B cell (primary cell): ENCODE measurements around the gene TRIM25. TPM values are rescaled to one million over a fixed set of nuclear protein-coding genes. Genes with fewer than 3 reads are reported as not detected.
A peak's percentile ranks its signal among the peaks of the same experiment; 100 is the strongest.

ENCODE experiments used
- ATAC-seq: fragments of 200-7000 bp; cut with Tn5 transposase; one replicate; pipeline ENCODE4 v1.10.0; 2021; ENCODE audit warnings: low read depth, mild to moderate bottlenecking, moderate number of reproducible peaks, moderate library complexity
- CTCF ChIA-PET: fragments of 350-600 bp; sonication (Branson Sonifier 250); formaldehyde crosslinking; loops from one replicate; lab custom pipeline; 2021; ENCODE audit warnings: antibody characterized with exemption, inconsistent platforms; lab: Charles Lee
- POLR2A ChIA-PET: fragments of 350-600 bp; sonication (Branson Sonifier 250); formaldehyde crosslinking; loops from one replicate; lab custom pipeline; 2021; ENCODE audit warnings: antibody characterized with exemption; lab: Charles Lee
- DNase-seq: peaks from one replicate; pipeline ENCODE4 v3.0.0; 2013
- H2AFZ ChIP-seq: 2 replicates; pipeline ENCODE4 v1.6.1; 2012; ENCODE audit warnings: mild to moderate bottlenecking, low read depth, low read length; ENCODE audit not compliant: insufficient read depth, poor library complexity, severe bottlenecking
- H3K27ac ChIP-seq, 2 donors: 1 replicate in 1 of 2; 2 replicates in 1 of 2; pipeline ENCODE4 v1.5.1; 2012 to 2013; ENCODE audit warnings: low read length in 2 of 2, mild to moderate bottlenecking in 2 of 2, moderate library complexity in 1 of 2
- H3K27me3 ChIP-seq, 4 experiments: fragments of 200-600 bp in 1 of 4; sonication (generic) in 1 of 4; replicated peaks in 1 of 4; 1 replicate in 2 of 4; 2 replicates in 2 of 4; pipeline versions ENCODE4 v1.6.1 to v1.7.0; 2013 to 2016; ENCODE audit warnings: low read length in 3 of 4, mild to moderate bottlenecking in 2 of 4, mixed read lengths in 1 of 4, moderate library complexity in 1 of 4; ENCODE audit not compliant: insufficient read depth in 4 of 4, control insufficient read depth in 3 of 4; ENCODE audit errors: control extremely low read depth in 1 of 4
- H3K36me3 ChIP-seq, 2 experiments: replicated peaks in 1 of 2; 1 replicate in 1 of 2; 2 replicates in 1 of 2; pipeline versions ENCODE4 v1.6.1 to v1.7.1; 2013; ENCODE audit warnings: low read length in 1 of 2; ENCODE audit not compliant: insufficient read depth in 2 of 2, control insufficient read depth in 1 of 2; ENCODE audit errors: control extremely low read depth in 1 of 2, extremely low read depth in 1 of 2
- H3K4me1 ChIP-seq, 2 donors: fragments of 200-600 bp in 1 of 2; sonication (generic) in 1 of 2; 1 replicate in 1 of 2; 2 replicates in 1 of 2; pipeline versions ENCODE4 v1.5.1 to v1.6.1; 2013 to 2017; ENCODE audit warnings: low read length in 2 of 2; ENCODE audit not compliant: control insufficient read depth in 2 of 2, insufficient read depth in 2 of 2
- H3K4me2 ChIP-seq: replicated peaks from 2 replicates; pipeline ENCODE3; 2012; ENCODE audit warnings: mild to moderate bottlenecking, low read depth, low read length; ENCODE audit not compliant: poor library complexity, severe bottlenecking
- H3K4me3 ChIP-seq, 5 experiments: fragments of 200-600 bp in 1 of 5; sonication (generic) in 1 of 5; 1 replicate in 3 of 5; 2 replicates in 2 of 5; pipeline versions ENCODE4 v1.5.1 to v1.7.0; 2011 to 2016; ENCODE audit warnings: low read length in 4 of 5, mild to moderate bottlenecking in 4 of 5, low read depth in 2 of 5, control low read depth in 1 of 5, moderate library complexity in 1 of 5; ENCODE audit not compliant: insufficient read depth in 1 of 5; ENCODE audit errors: control extremely low read depth in 1 of 5, extremely low read depth in 1 of 5
- H3K79me2 ChIP-seq: fragments of 200-600 bp; sonication (generic); one replicate; pipeline ENCODE4 v1.6.0; 2016; ENCODE audit warnings: low read length; ENCODE audit not compliant: control insufficient read depth, insufficient read depth
- H3K9ac ChIP-seq: fragments of 200-600 bp; sonication (generic); 2 replicates; pipeline ENCODE4 v1.6.1; 2017; ENCODE audit warnings: mild to moderate bottlenecking, low read length, moderate library complexity
- H3K9me3 ChIP-seq, 3 donors: one replicate each; pipeline versions ENCODE4 v1.6.1 to v1.7.1; 2013; ENCODE audit warnings: low read length in 2 of 3; ENCODE audit not compliant: control insufficient read depth in 2 of 3, insufficient read depth in 1 of 3; ENCODE audit errors: control extremely low read depth in 1 of 3
- H4K20me1 ChIP-seq: 2 replicates; pipeline ENCODE4 v1.6.0; 2012; ENCODE audit warnings: mild to moderate bottlenecking, low read length; ENCODE audit not compliant: insufficient read depth, control insufficient read depth, poor library complexity, severe bottlenecking
- H3K27ac Mint-ChIP-seq: one replicate; pipeline ENCODE4 v1.8.0; 2021; ENCODE audit warnings: mixed read lengths
- H3K27me3 Mint-ChIP-seq: one replicate; pipeline ENCODE4 v1.8.0; 2021; ENCODE audit warnings: mixed read lengths
- H3K4me1 Mint-ChIP-seq: one replicate; pipeline ENCODE4 v1.8.0; 2021; ENCODE audit warnings: mixed read lengths
- H3K4me3 Mint-ChIP-seq: one replicate; pipeline ENCODE4 v1.8.0; 2021; ENCODE audit warnings: mixed read lengths
- H3K9me3 Mint-ChIP-seq: one replicate; pipeline ENCODE4 v1.8.0; 2022; ENCODE audit warnings: mixed read lengths; ENCODE audit not compliant: insufficient read depth
- CTCF ChIP-seq: fragments of 200-600 bp; IDR thresholded peaks from one replicate; pipeline ENCODE4 v1.8.0; 2022; ENCODE audit warnings: antibody characterized with exemption, mild to moderate bottlenecking
- EZH2 ChIP-seq: IDR thresholded peaks from 2 replicates; pipeline ENCODE4 v1.6.1; 2012; ENCODE audit warnings: borderline replicate concordance, low read depth, mild to moderate bottlenecking, moderate library complexity, low read length; ENCODE audit not compliant: insufficient read depth, poor library complexity, severe bottlenecking
- WGBS: methylation state at CpG from one replicate; pipeline ENCODE4 v1.1.5; 2013; ENCODE audit warnings: missing lambda C conversion rate; ENCODE audit not compliant: insufficient coverage; 5-methylcytosine and 5-hydroxymethylcytosine counted together
- intact Hi-C: fragments of 100-400 bp; cut with micrococcal nuclease; formaldehyde crosslinking; loops from one replicate; pipeline ENCODE4 v1.10.0; 2022
- polyA plus RNA-seq: library from polyadenylated mRNA; depleted of rRNA; stranded (reverse); fragments of >200 nt; gene quantifications from 2 replicates; pipeline ENCODE4 v1.2.3, GENCODE V29; 2012
- total RNA-seq, 2 donors: library from RNA; stranded (reverse); fragments of 120-200 nt in 1 of 2; gene quantifications; 1 replicate in 1 of 2; 2 replicates in 1 of 2; pipeline versions ENCODE4 v1.2.3 to v1.2.4, GENCODE V29; 2013 to 2022

The TRIM25 gene
- total and polyA plus RNA-seq, 2 donors (not counting 1 experiment from before 2014, with no cell fraction given), result 38.5 to 92.4 TPM

- Mint-ChIP-seq H3K9me3 (no peaks in the 10 kb centered on the region), H3K4me3 (peak overlapping the region; percentile 98), H3K4me1 (peaks cover 76% of the 10 kb centered on the region), H3K27ac (peak overlapping the region; percentile 94), H3K27me3 (no peaks in the 10 kb centered on the region)
- H3K36me3 ChIP-seq, result peaks cover 0 to 4% of the 10 kb centered on the region in 2 experiments
- H4K20me1 ChIP-seq, result peaks cover 33% of the 10 kb centered on the region
- DNase-seq, result no peak
- intact Hi-C loops, result loop anchor here (2.0 kb wide), 1 partner anchor 172 kb away; the partner anchor contains the start of gene AKAP1
- ChIA-PET POLR2A (interaction anchor here (2.3 kb wide), 1 partner anchor 79 kb away, joined by 27 read pairs; the partner anchor contains the start of genes C17orf67 and DGKE), CTCF (no interaction called here)
- TF ChIP-seq CTCF, result no peak
- TF ChIP-seq EZH2, result no peak
- H3K4me2 ChIP-seq, result peak overlapping the region; percentile 88
- H3K27ac ChIP-seq, result peak overlapping the region in 1 of 2 donors; percentile 84
- 41% methylated on average over 11 of the region's 21 CpGs for WGBS
- ATAC-seq, result no peak
- H3K79me2 ChIP-seq, result peaks cover 55% of the 10 kb centered on the region
- H3K27me3 ChIP-seq, result no peaks in the 10 kb centered on the region
- peak overlapping the region; percentile 83 to 93 (median 86) for H3K4me3 ChIP-seq
- H3K9me3 ChIP-seq, result no peaks in the 10 kb centered on the region
- H3K4me1 ChIP-seq, result peaks cover 63 to 71% of the 10 kb centered on the region in 2 donors
- peak overlapping the region; percentile 92 for H3K9ac ChIP-seq
- H2AFZ ChIP-seq, result no peak overlapping the region
Measured at GRCh38 chr17:56912105-56912999, 1.5 kb downstream of the TRIM25 start.
